ENCODE measurements around the gene POU5F2. TPM values are rescaled to one million over a fixed set of nuclear protein-coding genes. Genes with fewer than 3 reads are reported as not detected.

Gene POU5F2
- total RNA-seq, 1 experiment from 2014 or later = 0.73 TPM

DNA sequence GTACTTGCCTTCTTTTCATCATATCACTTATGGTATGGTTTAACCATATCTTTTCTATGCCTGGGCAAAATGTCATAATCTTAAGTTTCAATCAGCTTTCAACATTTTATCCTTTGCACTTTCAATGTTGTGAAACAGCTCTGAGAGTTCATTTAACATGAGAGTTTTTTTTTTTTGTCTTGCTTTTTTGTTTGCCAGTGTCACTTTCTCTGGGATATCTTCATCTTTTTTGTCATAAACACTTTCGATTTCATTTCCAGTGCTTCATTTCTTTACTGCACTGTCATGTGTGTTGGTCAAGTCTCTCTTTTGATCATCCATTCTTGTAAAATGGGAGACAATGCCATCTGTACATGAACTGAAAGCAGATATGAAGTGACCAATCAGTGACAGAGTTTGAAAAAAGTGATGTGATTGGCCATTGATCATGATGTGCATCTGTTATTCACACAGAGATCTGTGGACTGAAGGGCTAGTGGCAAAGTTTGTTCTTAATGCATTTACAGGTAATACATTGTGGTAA lies 7.5 kb upstream of the POU5F2 start:
- BruUV-seq (replicated peaks) = no TSS peak
- intact Hi-C loops (cut with micrococcal nuclease; ENCODE audit: unreplicated experiment) = no loop called here
- TF ChIP-seq EZH2 (IDR thresholded peaks at IDR 0.05; ENCODE audit: borderline replicate concordance, low read depth, low read length, poor library complexity, severe bottlenecking) = no peak
- TF ChIP-seq CTCF (conservative IDR thresholded peaks at IDR 0.05; ENCODE audit: low read depth, low read length) = no peak
- Histone ChIP-seq H3K4me3 (ENCODE audit: low read depth, low read length, poor library complexity, severe bottlenecking) (no peak overlapping the region), H3K27ac (ENCODE audit: low read depth, low read length, poor library complexity, severe bottlenecking) (no peak overlapping the region), H3K9me3 (ENCODE audit: low read depth, low read length, poor library complexity, severe bottlenecking) (no peaks in the 10 kb centered on the region), H3K36me3 (ENCODE audit: insufficient read depth, low read length, poor library complexity, severe bottlenecking) (no peaks in the 10 kb centered on the region), H3K4me1 (ENCODE audit: insufficient read depth, low read length, poor library complexity, severe bottlenecking) (no peaks in the 10 kb centered on the region), H3K27me3 (replicated peaks; ENCODE audit: insufficient read depth, low read depth, low read length, poor library complexity) (no peaks in the 10 kb centered on the region)
- ChIA-PET POLR2A (ENCODE audit: low non-redundant PET) (no interaction called here), CTCF (no interaction called here)
- DNase-seq (ENCODE audit: low spot score) = no peak

DNA sequence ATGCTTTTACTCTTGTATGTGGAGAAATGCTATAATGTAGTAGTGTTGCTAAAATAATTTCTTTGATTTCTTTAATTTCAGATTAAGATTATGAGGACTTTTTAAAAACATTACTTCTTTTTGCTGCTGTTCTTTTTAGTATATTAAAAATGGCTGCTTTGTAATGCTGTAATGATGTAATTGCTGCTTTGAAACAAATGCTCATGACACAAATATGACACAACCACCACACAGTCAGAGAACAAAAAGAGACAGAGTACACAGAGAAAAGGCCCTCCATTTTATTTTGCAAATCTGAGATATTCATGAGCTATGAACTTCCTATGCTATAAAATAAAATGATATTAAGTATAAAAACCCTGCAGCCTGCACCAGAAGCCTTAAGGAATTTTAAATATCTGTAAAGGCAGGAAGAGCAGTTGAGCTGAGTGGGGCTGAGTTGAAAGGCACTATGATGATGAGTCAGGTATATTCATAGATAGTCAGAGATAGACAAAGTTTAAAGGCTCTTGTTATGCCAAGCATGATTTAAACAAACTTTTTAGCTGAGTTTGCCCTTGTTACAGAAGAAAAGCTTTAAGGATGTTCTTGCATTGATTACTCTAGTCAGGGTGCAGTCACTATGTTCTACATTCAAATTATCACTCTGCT lies 5.1 kb upstream of the POU5F2 start:
- no peaks in the 10 kb centered on the region for H3K36me3 ChIP-seq (ENCODE audit: insufficient read depth, low read length, poor library complexity, severe bottlenecking)
- POLR2A ChIA-PET (ENCODE audit: low non-redundant PET) = no interaction called here
- no TSS peak for BruUV-seq (replicated peaks)
- TF ChIP-seq EZH2 (IDR thresholded peaks at IDR 0.05; ENCODE audit: borderline replicate concordance, low read depth, low read length, poor library complexity, severe bottlenecking) (no peak), CTCF (conservative IDR thresholded peaks at IDR 0.05; ENCODE audit: low read depth, low read length) (no peak)
- H3K27ac ChIP-seq (ENCODE audit: low read depth, low read length, poor library complexity, severe bottlenecking) = no peak overlapping the region
- no peaks in the 10 kb centered on the region for H3K4me1 ChIP-seq (ENCODE audit: insufficient read depth, low read length, poor library complexity, severe bottlenecking)
- H3K9me3 ChIP-seq (ENCODE audit: low read depth, low read length, poor library complexity, severe bottlenecking) = no peaks in the 10 kb centered on the region
- CTCF ChIA-PET = no interaction called here
- H3K4me3 ChIP-seq (ENCODE audit: low read depth, low read length, poor library complexity, severe bottlenecking) = no peak overlapping the region
- no peak for DNase-seq (ENCODE audit: low spot score)
- intact Hi-C loops (cut with micrococcal nuclease; ENCODE audit: unreplicated experiment) = no loop called here
- H3K27me3 ChIP-seq (replicated peaks; ENCODE audit: insufficient read depth, low read depth, low read length, poor library complexity) = no peaks in the 10 kb centered on the region

DNA sequence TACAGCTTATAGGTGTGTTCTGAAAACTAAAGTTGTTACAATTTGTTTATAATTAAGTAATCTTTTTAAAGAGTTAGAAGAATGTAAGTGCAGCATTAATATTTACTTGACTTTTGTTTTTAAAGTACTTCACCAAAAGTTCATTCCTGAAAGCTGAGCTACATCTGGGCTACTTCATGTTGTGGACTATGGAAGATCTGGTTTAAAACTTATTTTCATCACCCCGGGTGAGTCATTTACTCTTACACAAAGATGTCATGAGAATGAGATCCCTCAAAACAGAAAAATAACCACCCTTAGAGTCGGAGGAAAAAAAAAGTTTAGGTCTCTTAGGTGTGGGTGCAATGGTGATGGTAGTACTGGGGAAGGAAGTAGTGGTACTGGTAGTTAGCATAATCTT lies 5.1 kb downstream of the POU5F2 start:
- H3K36me3 ChIP-seq (ENCODE audit: insufficient read depth, low read length, poor library complexity, severe bottlenecking) = no peaks in the 10 kb centered on the region
- no peak overlapping the region for H3K27ac ChIP-seq (ENCODE audit: low read depth, low read length, poor library complexity, severe bottlenecking)
- TF ChIP-seq EZH2 (IDR thresholded peaks at IDR 0.05; ENCODE audit: borderline replicate concordance, low read depth, low read length, poor library complexity, severe bottlenecking) (no peak), CTCF (conservative IDR thresholded peaks at IDR 0.05; ENCODE audit: low read depth, low read length) (no peak)
- H3K4me3 ChIP-seq (ENCODE audit: low read depth, low read length, poor library complexity, severe bottlenecking) = no peak overlapping the region
- no TSS peak for BruUV-seq (replicated peaks)
- H3K9me3 ChIP-seq (ENCODE audit: low read depth, low read length, poor library complexity, severe bottlenecking) = no peaks in the 10 kb centered on the region
- intact Hi-C loops (cut with micrococcal nuclease; ENCODE audit: unreplicated experiment) = no loop called here
- POLR2A ChIA-PET (ENCODE audit: low non-redundant PET) = no interaction called here
- no peak for DNase-seq (ENCODE audit: low spot score)
- H3K4me1 ChIP-seq (ENCODE audit: insufficient read depth, low read length, poor library complexity, severe bottlenecking) = no peaks in the 10 kb centered on the region
- CTCF ChIA-PET = no interaction called here
- no peaks in the 10 kb centered on the region for H3K27me3 ChIP-seq (replicated peaks; ENCODE audit: insufficient read depth, low read depth, low read length, poor library complexity)

Measured in A673 (cell line).